HG03175 (cell line): ENCODE results near the gene CARNS1.
"Not testable (repeated sequence)": the region's sequence is repeated elsewhere in the genome, so short reads cannot be mapped to it uniquely, and the experiment has no call there.

Experiments used
- ATAC-seq: cut with Tn5 transposase; IDR thresholded peaks from one replicate; pipeline ENCODE4 v1.9.1; 2021; ENCODE audit warnings: mild to moderate bottlenecking, moderate library complexity; ENCODE audit not compliant: unreplicated experiment

CARNS1 gene

DNA sequence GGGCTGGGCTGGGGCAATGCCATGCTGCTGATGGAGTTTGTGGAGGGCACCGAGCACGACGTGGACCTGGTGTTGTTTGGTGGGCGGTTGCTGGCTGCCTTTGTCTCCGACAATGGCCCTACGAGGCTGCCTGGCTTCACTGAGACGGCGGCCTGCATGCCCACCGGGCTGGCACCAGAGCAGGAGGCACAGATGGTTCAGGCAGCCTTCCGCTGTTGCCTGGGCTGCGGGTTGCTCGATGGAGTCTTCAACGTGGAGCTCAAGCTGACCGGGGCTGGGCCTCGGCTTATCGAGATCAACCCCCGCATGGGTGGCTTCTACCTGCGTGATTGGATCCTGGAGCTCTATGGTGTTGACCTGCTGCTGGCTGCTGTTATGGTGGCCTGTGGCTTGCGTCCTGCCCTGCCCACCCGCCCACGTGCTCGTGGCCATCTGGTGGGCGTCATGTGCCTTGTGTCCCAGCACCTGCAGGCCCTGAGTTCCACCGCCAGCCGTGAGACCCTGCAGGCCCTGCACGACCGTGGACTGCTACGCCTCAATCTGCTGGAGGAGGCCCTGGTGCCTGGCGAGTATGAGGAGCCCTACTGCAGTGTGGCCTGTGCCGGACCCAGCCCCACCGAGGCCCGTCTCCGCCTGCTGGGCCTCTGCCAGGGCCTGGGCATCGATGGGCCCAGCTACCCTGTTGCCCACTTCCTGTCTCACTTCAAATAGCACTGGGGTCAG, 8.6 kb downstream of the CARNS1 start:
- no peak for ATAC-seq

DNA sequence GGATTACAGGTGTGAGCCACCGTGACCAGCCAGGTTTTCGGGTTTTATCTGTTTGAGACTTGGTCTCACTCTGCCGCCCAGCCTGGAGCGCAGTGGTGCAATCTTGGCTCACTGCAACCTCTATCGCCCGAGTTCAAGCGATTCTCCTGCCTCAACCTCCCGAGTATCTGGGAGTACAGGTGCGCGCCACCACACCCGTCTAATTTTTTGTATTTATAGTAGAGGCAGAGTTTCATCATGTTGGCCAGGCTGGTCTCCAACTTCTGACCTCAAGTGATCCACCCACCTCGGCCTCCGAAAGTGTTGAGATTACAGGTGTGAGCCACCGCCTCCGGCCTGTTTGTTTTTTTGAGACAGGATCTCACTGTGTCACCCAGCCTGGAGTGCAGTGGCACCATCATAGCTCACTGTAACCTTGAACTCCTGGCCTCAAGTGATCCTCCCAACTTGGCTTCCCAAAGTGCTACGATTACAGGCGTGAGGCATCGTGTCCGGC, 11.9 kb downstream of the CARNS1 start:
- not testable (repeated sequence) for ATAC-seq

DNA sequence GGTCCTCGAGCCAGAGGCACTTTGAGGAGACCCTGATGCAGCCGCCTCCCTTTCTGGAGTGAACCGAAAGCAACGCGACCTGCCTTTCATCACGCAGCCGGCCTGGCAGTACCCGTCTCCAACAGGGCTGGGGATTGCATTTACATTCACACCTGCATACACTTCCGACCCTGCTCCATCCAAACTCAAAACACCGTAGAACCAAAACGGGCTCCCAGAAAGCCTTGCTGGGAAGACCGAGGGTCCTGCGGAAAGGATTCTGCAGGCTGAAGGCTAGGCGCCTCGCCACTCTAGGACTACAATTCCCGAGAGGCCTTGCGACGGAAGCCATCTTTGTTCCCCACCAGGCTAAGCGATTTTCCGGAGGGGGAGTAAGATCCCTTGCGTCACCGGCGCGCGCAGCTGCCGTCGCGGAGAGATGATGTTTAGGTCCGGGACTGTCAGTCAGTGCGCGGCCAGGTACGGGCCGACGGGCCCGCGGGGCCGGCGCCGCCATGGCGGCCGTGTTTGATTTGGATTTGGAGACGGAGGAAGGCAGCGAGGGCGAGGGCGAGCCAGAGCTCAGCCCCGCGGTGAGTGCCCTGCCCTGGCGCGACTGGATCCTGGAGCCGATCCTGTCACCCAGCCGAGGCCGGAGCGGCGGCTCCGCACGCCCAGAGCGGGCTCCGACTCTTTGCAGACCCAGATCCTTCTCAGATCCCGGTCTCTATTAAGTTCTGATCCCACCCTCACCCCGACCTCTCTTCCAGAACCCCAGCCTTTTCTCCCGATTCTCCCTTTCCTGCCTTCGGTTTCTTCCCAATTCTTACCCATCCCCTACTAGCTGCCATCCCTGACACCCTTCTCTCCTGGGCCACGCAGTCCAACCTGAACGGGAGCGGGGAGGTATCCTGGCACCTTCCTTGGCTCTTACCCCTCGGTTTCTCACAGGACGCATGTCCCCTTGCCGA, 12.8 kb downstream of the CARNS1 start, which contains the start of gene RPS6KB2:
RPS6KB2 (plus strand) TSS at position 443 of the 950 bp plus-strand sequence; CDS start at position 495, 52 bp downstream.
- peak; percentile 85 for ATAC-seq

- no peak for ATAC-seq
Measured at GRCh38 chr11:67429038-67429668, 13.7 kb downstream of the CARNS1 start.

DNA sequence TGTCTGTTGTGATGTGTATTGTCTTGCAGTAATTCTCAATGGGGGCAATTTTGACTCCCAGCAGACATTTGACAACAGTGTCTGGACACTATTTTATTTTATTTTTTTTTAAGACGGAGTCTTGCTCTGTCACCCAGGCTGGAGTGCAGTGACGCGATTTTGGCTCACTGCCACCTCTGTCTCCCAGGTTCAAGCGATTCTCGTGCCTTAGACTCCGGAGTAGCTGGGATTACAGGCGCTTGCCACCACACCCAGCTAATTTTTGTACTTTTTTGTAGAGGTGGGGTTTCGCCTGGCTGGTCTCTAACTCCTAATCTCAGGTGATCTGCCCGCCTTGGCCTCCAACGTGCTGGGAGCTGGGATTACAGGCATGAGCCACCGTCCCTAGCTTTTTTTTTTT, 14.2 kb downstream of the CARNS1 start:
- no peak for ATAC-seq

DNA sequence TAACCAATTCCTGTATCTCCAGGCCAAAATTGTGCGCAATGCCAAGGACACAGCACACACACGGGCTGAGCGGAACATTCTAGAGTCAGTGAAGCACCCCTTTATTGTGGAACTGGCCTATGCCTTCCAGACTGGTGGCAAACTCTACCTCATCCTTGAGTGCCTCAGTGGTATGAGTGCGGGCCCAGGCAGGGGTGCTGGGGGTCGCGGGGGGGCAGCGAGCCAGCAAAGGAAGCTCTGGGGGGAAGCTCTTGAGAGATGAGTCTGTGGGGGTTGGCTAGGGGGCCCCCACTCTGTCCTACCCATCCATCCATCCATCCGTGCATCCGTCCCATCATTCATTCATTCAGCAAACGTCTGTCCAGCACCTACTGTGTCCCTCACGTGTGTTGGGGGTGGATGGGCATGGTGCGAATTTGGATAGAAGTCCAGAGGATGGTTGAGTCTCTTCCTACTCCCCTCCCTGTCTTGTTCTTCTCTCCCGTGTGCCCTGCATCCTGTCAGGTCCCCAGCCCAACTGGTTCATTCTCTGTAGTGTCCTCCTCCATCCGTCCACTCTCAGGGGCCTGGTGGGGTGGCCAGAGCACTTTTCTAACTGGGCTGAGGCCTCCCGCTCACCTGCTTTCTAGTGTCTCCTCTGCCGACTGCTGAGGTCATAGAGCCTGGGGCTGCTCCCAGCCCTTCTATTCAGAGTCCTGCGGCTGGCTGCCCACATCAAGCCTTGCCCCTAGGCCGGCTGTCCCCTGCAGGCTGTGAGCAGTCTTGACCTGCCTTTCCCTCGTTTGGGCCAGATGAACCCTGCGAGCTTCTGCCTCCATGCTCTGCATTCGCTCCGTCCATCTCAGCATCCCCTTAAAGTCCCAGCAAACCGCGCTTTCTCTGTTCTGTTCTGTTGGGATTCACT, 16.1 kb downstream of the CARNS1 start:
- ATAC-seq: no peak

DNA sequence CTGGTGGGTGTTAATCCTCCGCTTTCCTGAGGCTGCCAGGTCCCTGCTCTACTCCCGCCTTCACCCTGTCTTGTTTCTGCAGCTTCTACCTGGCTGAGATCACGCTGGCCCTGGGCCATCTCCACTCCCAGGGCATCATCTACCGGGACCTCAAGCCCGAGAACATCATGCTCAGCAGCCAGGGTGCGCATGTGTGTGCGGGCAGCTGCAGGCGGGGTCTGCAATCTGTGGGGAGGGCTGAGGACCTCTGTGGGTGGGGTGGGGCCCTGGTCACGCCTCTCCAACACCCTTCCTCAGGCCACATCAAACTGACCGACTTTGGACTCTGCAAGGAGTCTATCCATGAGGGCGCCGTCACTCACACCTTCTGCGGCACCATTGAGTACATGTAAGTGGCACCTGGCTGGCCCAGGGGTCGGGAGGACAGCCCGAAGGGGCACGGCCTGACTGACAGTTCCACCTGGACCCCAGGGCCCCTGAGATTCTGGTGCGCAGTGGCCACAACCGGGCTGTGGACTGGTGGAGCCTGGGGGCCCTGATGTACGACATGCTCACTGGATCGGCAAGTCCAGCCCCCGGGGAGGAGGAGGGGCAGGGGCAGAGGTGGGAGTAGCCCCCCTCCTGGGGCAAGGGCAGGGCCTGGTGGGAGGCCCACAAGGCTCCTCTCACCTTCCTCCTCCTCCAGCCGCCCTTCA, 17.3 kb downstream of the CARNS1 start:
- ATAC-seq: no peak

- ATAC-seq: no peak
Measured at GRCh38 chr11:67433536-67434394, 18.3 kb downstream of the CARNS1 start.

GRCh38 chr11:67434395-67434881, 19.0 kb downstream of the CARNS1 start:
- no peak for ATAC-seq

DNA sequence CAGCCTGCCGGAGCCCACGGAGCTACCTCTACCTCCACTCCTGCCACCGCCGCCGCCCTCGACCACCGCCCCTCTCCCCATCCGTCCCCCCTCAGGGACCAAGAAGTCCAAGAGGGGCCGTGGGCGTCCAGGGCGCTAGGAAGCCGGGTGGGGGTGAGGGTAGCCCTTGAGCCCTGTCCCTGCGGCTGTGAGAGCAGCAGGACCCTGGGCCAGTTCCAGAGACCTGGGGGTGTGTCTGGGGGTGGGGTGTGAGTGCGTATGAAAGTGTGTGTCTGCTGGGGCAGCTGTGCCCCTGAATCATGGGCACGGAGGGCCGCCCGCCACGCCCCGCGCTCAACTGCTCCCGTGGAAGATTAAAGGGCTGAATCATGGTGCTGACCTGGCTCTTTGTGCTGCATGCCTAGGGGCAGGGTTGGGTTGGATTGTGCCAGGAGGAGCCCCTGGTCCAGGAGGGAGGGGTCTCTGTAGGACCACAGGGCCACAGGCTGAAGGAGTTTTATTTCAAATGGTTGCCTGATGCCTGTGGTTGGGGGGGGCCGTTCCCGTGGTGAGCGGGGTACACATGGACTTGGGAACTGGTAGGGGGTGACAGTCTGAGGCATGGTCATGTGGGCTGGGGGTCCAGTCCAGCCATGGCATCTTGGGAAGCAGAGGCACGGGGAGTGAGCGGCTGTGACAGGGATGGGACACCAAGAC, 19.7 kb downstream of the CARNS1 start:
- no peak for ATAC-seq

DNA sequence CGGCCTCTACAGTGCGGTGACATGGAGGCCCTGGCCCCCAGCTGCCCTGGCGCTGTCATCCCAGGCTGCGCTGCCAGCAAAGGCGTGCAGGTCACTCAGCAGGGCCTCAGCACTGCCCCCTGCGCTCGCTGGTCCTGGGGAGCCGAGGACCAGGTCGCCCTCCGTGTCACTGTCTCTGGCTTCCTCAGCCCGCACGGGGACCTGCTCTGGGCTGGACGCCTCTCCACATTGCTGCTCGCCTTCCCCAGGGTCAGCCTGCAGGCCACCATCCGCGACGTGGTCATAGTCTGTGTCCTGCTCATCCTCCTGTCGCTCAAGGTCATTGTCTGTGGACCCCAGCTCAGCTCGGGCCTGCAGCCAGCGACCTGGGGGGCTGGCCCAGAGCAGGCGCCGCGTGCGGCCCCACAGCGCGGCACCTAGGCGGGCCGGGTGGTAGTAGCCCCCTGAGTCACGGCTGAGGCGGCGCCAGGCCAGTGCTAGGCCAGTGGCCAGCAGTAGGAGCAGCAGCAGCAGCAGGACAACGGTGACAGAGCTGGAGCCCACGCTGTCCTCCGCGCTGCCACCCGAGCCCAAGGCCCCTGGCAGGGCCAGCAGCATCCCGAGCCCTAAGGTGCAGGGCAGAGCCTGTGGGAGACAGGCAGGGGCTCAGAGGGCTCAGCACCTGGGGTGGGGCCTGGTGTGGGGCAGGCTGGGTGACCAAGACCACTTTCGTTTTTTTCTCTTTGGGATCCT, 20.4 kb downstream of the CARNS1 start:
- no peak for ATAC-seq

GRCh38 chr11:67436459-67437081, 21.1 kb downstream of the CARNS1 start:
- peak; percentile 48 for ATAC-seq

DNA sequence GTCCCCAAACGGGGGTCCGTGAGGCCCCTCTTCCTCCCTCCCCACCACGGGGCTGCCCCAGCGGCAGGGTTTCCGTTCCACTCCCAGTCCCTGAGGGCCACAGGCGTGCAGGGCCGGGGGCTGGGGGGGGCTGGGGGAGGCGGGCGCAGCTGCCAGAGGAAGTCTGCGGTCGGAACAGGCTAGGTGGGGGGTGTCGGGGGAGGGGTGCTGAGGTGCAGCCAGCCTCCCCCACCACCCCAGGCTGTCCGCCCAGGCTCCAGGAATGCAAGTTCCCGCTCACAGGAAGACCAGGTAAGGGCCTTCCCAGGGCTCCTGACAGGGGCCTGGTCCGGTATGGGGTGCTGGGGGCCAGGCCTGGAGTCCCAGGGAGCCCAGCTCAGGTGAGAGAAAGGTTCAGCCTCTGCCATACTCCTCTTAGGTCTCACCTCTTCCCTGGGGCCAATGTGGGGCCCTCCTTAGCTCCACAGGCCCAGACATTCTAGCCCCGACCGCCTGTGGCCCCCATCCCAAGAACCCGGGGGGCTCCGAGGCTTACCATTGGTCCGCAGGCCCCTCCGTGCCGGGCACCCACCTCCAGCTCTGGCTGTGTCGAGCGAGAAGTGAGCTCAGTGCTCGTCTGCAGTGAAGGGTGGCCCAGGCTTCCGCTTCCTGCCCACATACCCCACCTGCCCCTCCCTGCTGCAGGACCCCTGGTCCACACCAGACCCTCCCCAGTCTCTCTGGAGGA, 21.8 kb downstream of the CARNS1 start, which contains the start of gene PTPRCAP:
PTPRCAP (minus strand) TSS at position 601 of the 727 bp plus-strand sequence; CDS start at position 538, 63 bp downstream.
- peak; percentile 26 for ATAC-seq

DNA sequence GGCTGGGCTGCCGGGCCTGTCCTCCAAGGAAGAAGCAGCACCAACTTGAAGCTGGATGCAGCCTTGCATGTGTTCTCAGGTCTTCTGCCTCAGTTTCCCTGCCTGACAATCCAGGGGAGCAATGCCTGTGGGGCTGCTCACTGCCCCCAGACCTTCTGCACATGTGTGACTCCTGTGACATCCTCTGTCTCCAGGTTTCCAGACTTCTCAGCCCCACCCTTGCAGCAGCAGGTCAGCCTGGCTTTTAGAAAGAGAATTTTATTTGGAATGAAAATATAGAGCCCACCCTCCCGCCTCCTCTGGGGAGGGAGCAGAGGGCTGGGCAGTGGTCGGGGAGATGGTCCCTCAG, 22.3 kb downstream of the CARNS1 start:
- ATAC-seq: no peak

GRCh38 chr11:67438158-67438902, 22.9 kb downstream of the CARNS1 start:
- ATAC-seq: no peak
